WTC11 (cell line): Measurements from ENCODE around the gene PTPRN2. TPM values are rescaled to one million over a fixed set of nuclear protein-coding genes. Genes with fewer than 3 reads are reported as not detected.

Experiments
- ATAC-seq: fragments of 200-7000 bp; cut with Tn5 transposase; 2 replicates; pipeline ENCODE4 v1.10.0; 2021; ENCODE audit warnings: mild to moderate bottlenecking, moderate library complexity
- CTCF ChIA-PET: fragments of 300-600 bp; sonication (Branson Sonifier 250); formaldehyde crosslinking; loops from one replicate; lab custom pipeline; 2021; ENCODE audit warnings: antibody characterized with exemption; lab: Charles Lee
- POLR2A ChIA-PET: fragments of 350-600 bp; sonication (Branson Sonifier 250); formaldehyde crosslinking; loops from one replicate; lab custom pipeline; 2021; ENCODE audit warnings: antibody characterized with exemption; lab: Charles Lee
- DNase-seq: peaks from one replicate; pipeline ENCODE4 v3.0.0; 2021; ENCODE audit warnings: low spot score
- H3K27ac Mint-ChIP-seq: 2 replicates; pipeline ENCODE4 v1.8.0; 2021; ENCODE audit warnings: mixed read lengths
- H3K27me3 Mint-ChIP-seq: 2 replicates; pipeline ENCODE4 v1.8.0; 2021; ENCODE audit warnings: low read depth, mild to moderate bottlenecking, moderate library complexity, mixed read lengths
- H3K36me3 Mint-ChIP-seq: 2 replicates; pipeline ENCODE4 v1.8.0; 2021; ENCODE audit warnings: mixed read lengths
- H3K4me1 Mint-ChIP-seq: 2 replicates; pipeline ENCODE4 v1.8.0; 2022; ENCODE audit warnings: mixed read lengths
- H3K4me3 Mint-ChIP-seq: 2 replicates; pipeline ENCODE4 v1.8.0; 2021; ENCODE audit warnings: mild to moderate bottlenecking, moderate library complexity, mixed read lengths
- H3K9me3 Mint-ChIP-seq: 2 replicates; pipeline ENCODE4 v1.8.0; 2021; ENCODE audit warnings: mixed read lengths
- AR ChIP-seq: fragments of 250-450 bp; sonication (Bioruptor Pico); IDR thresholded peaks from 2 replicates; pipeline ENCODE4 v1.9.0; 2021; ENCODE audit warnings: mild to moderate bottlenecking
- ATF6 ChIP-seq: sonication (generic); formaldehyde crosslinking; IDR thresholded peaks from 2 replicates; pipeline ENCODE4 v1.8.1; 2023; ENCODE audit warnings: mild to moderate bottlenecking, missing genetic modification reagents
- CTCF ChIP-seq: fragments of 200-600 bp; IDR thresholded peaks from 2 replicates; pipeline ENCODE4 v1.8.0; 2022; ENCODE audit warnings: antibody characterized with exemption
- EMX1 ChIP-seq: fragments of 250-450 bp; sonication (Bioruptor Pico); IDR thresholded peaks from 2 replicates; pipeline ENCODE4 v1.8.0; 2021; ENCODE audit warnings: mild to moderate bottlenecking
- ESRRA ChIP-seq: sonication (generic); formaldehyde crosslinking; IDR thresholded peaks from 2 replicates; pipeline ENCODE4 v1.8.1; 2022; ENCODE audit warnings: mild to moderate bottlenecking, missing genetic modification reagents, borderline replicate concordance
- FOXK1 ChIP-seq: sonication (generic); formaldehyde crosslinking; IDR thresholded peaks from 2 replicates; pipeline ENCODE4 v1.8.0; 2022; ENCODE audit warnings: mild to moderate bottlenecking, moderate library complexity, missing genetic modification reagents
- FOXP1 ChIP-seq: sonication (generic); formaldehyde crosslinking; IDR thresholded peaks from 2 replicates; pipeline ENCODE4 v1.8.0; 2022; ENCODE audit warnings: missing genetic modification reagents, mild to moderate bottlenecking, moderate library complexity, borderline replicate concordance
- JAZF1 ChIP-seq: fragments of 250-450 bp; sonication (Bioruptor Pico); IDR thresholded peaks from 2 replicates; pipeline ENCODE4 v1.9.0; 2021; ENCODE audit warnings: moderate library complexity, mild to moderate bottlenecking, inconsistent platforms
- MXD4 ChIP-seq: fragments of 250-450 bp; sonication (Bioruptor Pico); IDR thresholded peaks from 2 replicates; pipeline ENCODE4 v1.8.0; 2021; ENCODE audit warnings: mild to moderate bottlenecking, moderate library complexity, borderline replicate concordance
- NFYB ChIP-seq: sonication (generic); formaldehyde crosslinking; conservative IDR thresholded peaks from 2 replicates; pipeline ENCODE4 v1.8.0; 2022; ENCODE audit warnings: low read depth, missing genetic modification reagents
- PRDM15 ChIP-seq: sonication (generic); formaldehyde crosslinking; IDR thresholded peaks from 2 replicates; pipeline ENCODE4 v1.8.0; 2022; ENCODE audit warnings: missing genetic modification reagents
- ZNF138 ChIP-seq: sonication (generic); formaldehyde crosslinking; conservative IDR thresholded peaks from 2 replicates; pipeline ENCODE4 v1.8.1; 2022; ENCODE audit warnings: mild to moderate bottlenecking, moderate library complexity, missing genetic modification reagents
- ZNF416 ChIP-seq: fragments of 250-450 bp; sonication (Bioruptor Pico); IDR thresholded peaks from 2 replicates; pipeline ENCODE4 v1.9.0; 2021; ENCODE audit warnings: mild to moderate bottlenecking, inconsistent platforms
- ZNF423 ChIP-seq: fragments of 250-450 bp; sonication (Bioruptor Pico); IDR thresholded peaks from 2 replicates; pipeline ENCODE4 v2.1.2; 2022; ENCODE audit warnings: mild to moderate bottlenecking, moderate library complexity
- ZNF532 ChIP-seq: fragments of 250-450 bp; sonication (Bioruptor Pico); IDR thresholded peaks from 2 replicates; pipeline ENCODE4 v1.9.0; 2021; ENCODE audit warnings: mild to moderate bottlenecking, borderline replicate concordance
- total RNA-seq: library from RNA; stranded (reverse); gene quantifications from 3 replicates; pipeline ENCODE4 v1.2.3, GENCODE V29; 2021

The PTPRN2 gene
- total RNA-seq, 1 experiment from 2014 or later: 4.7 TPM

- ChIA-PET POLR2A (no interaction called here), CTCF (no interaction called here)
- ATAC-seq (no peak), DNase-seq (no peak)
- Mint-ChIP-seq H3K27ac (no peak overlapping the region), H3K27me3 (no peaks in the 10 kb centered on the region; the same call in 1 of the 2 replicates), H3K9me3 (peaks cover 40% of the 10 kb centered on the region), H3K4me3 (no peak overlapping the region), H3K36me3 (peaks cover 35% of the 10 kb centered on the region), H3K4me1 (peaks cover 26% of the 10 kb centered on the region)
- no peak for TF ChIP-seq FOXP1
- TF ChIP-seq EMX1 (CRISPR knock-in tag): no peak
- no peak for TF ChIP-seq ZNF532 (CRISPR knock-in tag)
- no peak for TF ChIP-seq ESRRA (CRISPR knock-in tag)
- TF ChIP-seq PRDM15 (CRISPR knock-in tag): no peak
- no peak for TF ChIP-seq ZNF423
- TF ChIP-seq FOXK1 (CRISPR knock-in tag): no peak
- no peak for TF ChIP-seq ATF6 (CRISPR knock-in tag)
These were observed 686.5 kb downstream of the PTPRN2 start for GRCh38 chr7:157901166-157901565.

- no peak for TF ChIP-seq CTCF
- TF ChIP-seq ZNF138: no peak
- no peak for TF ChIP-seq ZNF416 (CRISPR knock-in tag)
- no peak for TF ChIP-seq JAZF1 (CRISPR knock-in tag)
- TF ChIP-seq AR (CRISPR knock-in tag): no peak
- TF ChIP-seq MXD4 (CRISPR knock-in tag): no peak
- TF ChIP-seq NFYB (CRISPR knock-in tag): no peak
- DNase-seq: no peak
- ATAC-seq: no peak
- H3K4me1 Mint-ChIP-seq: peaks cover 26% of the 10 kb centered on the region
- CTCF ChIA-PET: no interaction called here
- POLR2A ChIA-PET: no interaction called here
- H3K27me3 Mint-ChIP-seq: no peaks in the 10 kb centered on the region; the same call in 1 of the 2 replicates
- H3K4me3 Mint-ChIP-seq: no peak overlapping the region
- H3K9me3 Mint-ChIP-seq: peaks cover 42% of the 10 kb centered on the region
- peaks cover 36% of the 10 kb centered on the region for H3K36me3 Mint-ChIP-seq
- no peak overlapping the region for H3K27ac Mint-ChIP-seq
These were observed 687.1 kb downstream of the PTPRN2 start for GRCh38 chr7:157900556-157900955.
